ELR (cell line): ENCODE results near the gene POLK.
A peak's percentile ranks its signal among the peaks of the same experiment; 100 is the strongest.
"Not testable (repeated sequence)": the region's sequence is repeated elsewhere in the genome, so short reads cannot be mapped to it uniquely, and the experiment has no call there.

Experiments
- DNase-seq: peaks from one replicate; pipeline ENCODE4 v3.0.0-alpha.2; 2015; ENCODE audit warnings: low read depth

POLK gene

GRCh38 chr5:75511435-75512382 lies at the start of gene POLK, which contains the start of gene CERT1:
Gene POLK, plus strand, starts transcription at chr5:75511891.
Gene CERT1, minus strand, starts transcription at chr5:75511629. Its CDS starts 422 bp downstream, at chr5:75511207.
- peak; percentile 99 for DNase-seq

GRCh38 chr5:75463726-75464125 lies 48.0 kb upstream of the POLK start:
- no peak for DNase-seq

- no peak for DNase-seq
These were observed 46.2 kb upstream of the POLK start for GRCh38 chr5:75465480-75465879.

GRCh38 chr5:75466006-75466716 lies 45.5 kb upstream of the POLK start:
- DNase-seq, result no peak

- no peak for DNase-seq
These were observed 43.1 kb upstream of the POLK start for GRCh38 chr5:75468593-75468992.

GRCh38 chr5:75469017-75469416 lies 42.7 kb upstream of the POLK start:
- DNase-seq, result no peak

GRCh38 chr5:75471193-75471592 lies 40.5 kb upstream of the POLK start:
- DNase-seq, result no peak

GRCh38 chr5:75472973-75473372 lies 38.7 kb upstream of the POLK start:
- no peak for DNase-seq

GRCh38 chr5:75473463-75473862 lies 38.2 kb upstream of the POLK start:
- DNase-seq, result no peak

- DNase-seq, result no peak
These were observed 36.3 kb upstream of the POLK start for GRCh38 chr5:75475364-75475763.

GRCh38 chr5:75481024-75481423 lies 30.7 kb upstream of the POLK start:
- no peak for DNase-seq

- no peak for DNase-seq
These were observed 29.2 kb upstream of the POLK start for GRCh38 chr5:75482482-75482881.

- no peak for DNase-seq
These were observed 27.1 kb upstream of the POLK start for GRCh38 chr5:75484605-75485004.

GRCh38 chr5:75489847-75490246 lies 21.8 kb upstream of the POLK start:
- DNase-seq, result not testable (repeated sequence)

GRCh38 chr5:75491621-75492020 lies 20.1 kb upstream of the POLK start:
- DNase-seq, result no peak

- no peak for DNase-seq
These were observed 15.7 kb upstream of the POLK start for GRCh38 chr5:75496026-75496425.

GRCh38 chr5:75498208-75498777 lies 13.4 kb upstream of the POLK start:
- DNase-seq, result no peak

- not testable (repeated sequence) for DNase-seq
These were observed 12.8 kb upstream of the POLK start for GRCh38 chr5:75498875-75499274.

- DNase-seq, result not testable (repeated sequence)
These were observed 6.6 kb upstream of the POLK start for GRCh38 chr5:75505112-75505511.

- DNase-seq, result no peak
These were observed 3.9 kb upstream of the POLK start for GRCh38 chr5:75507841-75508240.

GRCh38 chr5:75509546-75509945 lies 2.1 kb upstream of the POLK start:
- DNase-seq, result no peak

GRCh38 chr5:75509956-75510355 lies 1.7 kb upstream of the POLK start:
- DNase-seq, result peak; percentile 63

GRCh38 chr5:75510417-75510835 lies 1.3 kb upstream of the POLK start:
- DNase-seq, result peak; percentile 63
